Hematopoietic multipotent progenitor cell treated with erythropoietin and hydrocortisone succinate and interleukin-3 and kit ligand, for 8 days (in vitro differentiated cells): ENCODE results near the gene LRP1B.
"Not testable (repeated sequence)": the region's sequence is repeated elsewhere in the genome, so short reads cannot be mapped to it uniquely, and the experiment has no call there.

Experiments used
- DNase-seq: peaks from one replicate; pipeline ENCODE4 v3.0.0-alpha.2; 2015

LRP1B gene

GRCh38 chr2:140555701-140556100, 1575.1 kb downstream of the LRP1B start:
- DNase-seq = no peak

GRCh38 chr2:140552634-140553033, 1578.2 kb downstream of the LRP1B start:
- no peak for DNase-seq

GRCh38 chr2:140551287-140551686, 1579.5 kb downstream of the LRP1B start:
- DNase-seq = no peak

GRCh38 chr2:140550821-140551220, 1580.0 kb downstream of the LRP1B start:
- DNase-seq = no peak

GRCh38 chr2:140544769-140545168, 1586.0 kb downstream of the LRP1B start:
- not testable (repeated sequence) for DNase-seq

GRCh38 chr2:140542627-140543026, 1588.2 kb downstream of the LRP1B start:
- DNase-seq = no peak

- no peak for DNase-seq
These were observed 1591.5 kb downstream of the LRP1B start for GRCh38 chr2:140539242-140539875.

- DNase-seq = no peak
These were observed 1601.1 kb downstream of the LRP1B start for GRCh38 chr2:140529706-140530105.

- no peak for DNase-seq
These were observed 1601.8 kb downstream of the LRP1B start for GRCh38 chr2:140528982-140529381.

GRCh38 chr2:140526575-140526974, 1604.2 kb downstream of the LRP1B start:
- no peak for DNase-seq

- DNase-seq = no peak
These were observed 1618.7 kb downstream of the LRP1B start for GRCh38 chr2:140512106-140512505.

GRCh38 chr2:140509765-140510164, 1621.1 kb downstream of the LRP1B start:
- DNase-seq = no peak

GRCh38 chr2:140508756-140509155, 1622.1 kb downstream of the LRP1B start:
- no peak for DNase-seq

- DNase-seq = no peak
These were observed 1624.2 kb downstream of the LRP1B start for GRCh38 chr2:140506606-140507005.

GRCh38 chr2:140504601-140505000, 1626.2 kb downstream of the LRP1B start:
- DNase-seq = no peak

- DNase-seq = no peak
These were observed 1627.7 kb downstream of the LRP1B start for GRCh38 chr2:140502951-140503630.

GRCh38 chr2:140498360-140498759, 1632.5 kb downstream of the LRP1B start:
- no peak for DNase-seq

GRCh38 chr2:140496714-140497113, 1634.1 kb downstream of the LRP1B start:
- no peak for DNase-seq

GRCh38 chr2:140491876-140492275, 1638.9 kb downstream of the LRP1B start:
- DNase-seq = no peak

GRCh38 chr2:140489193-140489592, 1641.6 kb downstream of the LRP1B start:
- no peak for DNase-seq

- no peak for DNase-seq
These were observed 1649.7 kb downstream of the LRP1B start for GRCh38 chr2:140481136-140481535.

- no peak for DNase-seq
These were observed 1657.0 kb downstream of the LRP1B start for GRCh38 chr2:140473851-140474250.

- no peak for DNase-seq
These were observed 1658.1 kb downstream of the LRP1B start for GRCh38 chr2:140472676-140473075.

- no peak for DNase-seq
These were observed 1665.5 kb downstream of the LRP1B start for GRCh38 chr2:140465301-140465700.

- DNase-seq = no peak
These were observed 1667.8 kb downstream of the LRP1B start for GRCh38 chr2:140462990-140463389.
